Fibroblast of villous mesenchyme (primary cell): ENCODE data around the gene OFD1. TPM values are rescaled to one million over a fixed set of nuclear protein-coding genes. Genes with fewer than 3 reads are reported as not detected.

ENCODE experiments used
- DNase-seq: peaks from one replicate; pipeline ENCODE4 v3.0.0-alpha.2; 2010; ENCODE audit warnings: low read depth
- H3K4me3 ChIP-seq: 2 replicates; pipeline ENCODE4 v1.5.1; 2011; ENCODE audit warnings: low read depth, mild to moderate bottlenecking, low read length
- CTCF ChIP-seq: IDR thresholded peaks from 2 replicates; pipeline ENCODE4 v1.5.1; 2012; ENCODE audit warnings: low read depth, mild to moderate bottlenecking, low read length; ENCODE audit not compliant: insufficient read depth
- total RNA-seq: library from RNA; depleted of rRNA; stranded (reverse); fragments of >200 nt; gene quantifications from 2 replicates; pipeline ENCODE4 v1.2.3, GENCODE V29; 2012

OFD1 gene
- total RNA-seq, 1 donor: 12.5 TPM

GRCh38 chrX:13695601-13696115, 38.9 kb upstream of the OFD1 start:
- no peak overlapping the region for H3K4me3 ChIP-seq
- no peak for DNase-seq
- no peak for TF ChIP-seq CTCF

- H3K4me3 ChIP-seq: no peak overlapping the region
- no peak for DNase-seq
- no peak for TF ChIP-seq CTCF
These were observed 37.1 kb upstream of the OFD1 start for GRCh38 chrX:13697455-13697854.

GRCh38 chrX:13697976-13698375, 36.6 kb upstream of the OFD1 start:
- no peak overlapping the region for H3K4me3 ChIP-seq
- DNase-seq: no peak
- TF ChIP-seq CTCF: no peak

GRCh38 chrX:13698432-13698831, 36.1 kb upstream of the OFD1 start:
- TF ChIP-seq CTCF: no peak
- no peak for DNase-seq

GRCh38 chrX:13699183-13699826, 35.2 kb upstream of the OFD1 start:
- TF ChIP-seq CTCF: no peak
- no peak for DNase-seq
- H3K4me3 ChIP-seq: no peak overlapping the region

More at GRCh38 chrX:13698432-13698831, 36.1 kb upstream of the OFD1 start:
- H3K4me3 ChIP-seq: no peak overlapping the region

GRCh38 chrX:13700380-13700779, 34.2 kb upstream of the OFD1 start:
- no peak overlapping the region for H3K4me3 ChIP-seq
- no peak for TF ChIP-seq CTCF
- DNase-seq: no peak
